OCI-LY7 (cell line): Measurements from ENCODE around the gene TCP1.

Source experiments
- EZH2phosphoT487 ChIP-seq: fragments of 200-600 bp; sonication (generic); IDR thresholded peaks from 2 replicates; pipeline ENCODE4 v1.6.1; 2018; ENCODE audit warnings: low read depth, borderline replicate concordance, mild to moderate bottlenecking, mixed run types, antibody characterized with exemption, low read length, moderate library complexity, mixed read lengths
- TF ChIP-seq, protein P1 (sequence below): fragments of 200-600 bp; sonication (generic); conservative IDR thresholded peaks from 2 replicates; pipeline ENCODE4 v1.5.1; 2014; ENCODE audit warnings: mild to moderate bottlenecking, antibody characterized with exemption, low read length, moderate library complexity, mixed read lengths

DNA sequence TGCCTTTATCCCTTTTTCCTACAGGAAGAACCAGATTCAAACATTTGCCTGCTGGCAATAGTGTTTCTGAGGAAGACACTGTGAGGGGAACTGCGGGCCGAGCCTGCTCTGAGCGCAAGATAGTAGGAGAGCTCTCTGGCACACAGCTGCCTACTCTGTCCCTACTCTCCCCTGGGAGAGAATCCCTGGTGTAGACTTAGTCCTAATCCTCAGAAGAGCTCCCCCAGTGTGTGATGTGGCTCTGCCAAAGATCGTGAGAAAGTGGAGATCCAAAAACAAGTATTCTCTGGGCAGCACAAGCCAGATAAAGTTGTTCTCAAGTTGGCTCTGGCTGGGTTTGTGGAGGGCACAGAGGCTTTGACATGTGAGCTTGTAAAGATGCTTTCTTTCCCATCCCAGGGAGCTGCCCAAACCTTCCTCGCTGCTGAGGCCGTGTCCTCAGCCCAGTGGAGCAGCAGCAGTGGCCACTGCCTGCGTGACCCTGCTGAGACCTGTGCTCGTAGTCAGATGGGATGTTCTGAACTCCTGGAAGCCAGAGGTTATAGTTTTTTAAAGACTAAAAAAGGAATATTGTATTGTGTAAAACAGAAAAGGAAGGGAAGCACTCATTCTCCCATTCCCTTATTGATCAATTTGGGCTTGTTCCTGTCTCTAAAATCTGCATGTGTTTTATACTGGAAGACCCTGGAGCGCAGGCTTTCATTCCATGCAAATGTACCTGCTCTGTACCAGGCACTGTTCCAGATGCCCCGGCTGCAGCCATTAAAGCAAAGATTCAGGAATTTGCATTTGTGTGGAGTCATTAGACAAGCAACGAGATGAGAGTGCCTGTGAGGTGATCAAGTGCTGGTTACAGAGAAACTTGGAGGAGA, 41.3 kb upstream of the TCP1 start:
- TF ChIP-seq, protein P1, sequence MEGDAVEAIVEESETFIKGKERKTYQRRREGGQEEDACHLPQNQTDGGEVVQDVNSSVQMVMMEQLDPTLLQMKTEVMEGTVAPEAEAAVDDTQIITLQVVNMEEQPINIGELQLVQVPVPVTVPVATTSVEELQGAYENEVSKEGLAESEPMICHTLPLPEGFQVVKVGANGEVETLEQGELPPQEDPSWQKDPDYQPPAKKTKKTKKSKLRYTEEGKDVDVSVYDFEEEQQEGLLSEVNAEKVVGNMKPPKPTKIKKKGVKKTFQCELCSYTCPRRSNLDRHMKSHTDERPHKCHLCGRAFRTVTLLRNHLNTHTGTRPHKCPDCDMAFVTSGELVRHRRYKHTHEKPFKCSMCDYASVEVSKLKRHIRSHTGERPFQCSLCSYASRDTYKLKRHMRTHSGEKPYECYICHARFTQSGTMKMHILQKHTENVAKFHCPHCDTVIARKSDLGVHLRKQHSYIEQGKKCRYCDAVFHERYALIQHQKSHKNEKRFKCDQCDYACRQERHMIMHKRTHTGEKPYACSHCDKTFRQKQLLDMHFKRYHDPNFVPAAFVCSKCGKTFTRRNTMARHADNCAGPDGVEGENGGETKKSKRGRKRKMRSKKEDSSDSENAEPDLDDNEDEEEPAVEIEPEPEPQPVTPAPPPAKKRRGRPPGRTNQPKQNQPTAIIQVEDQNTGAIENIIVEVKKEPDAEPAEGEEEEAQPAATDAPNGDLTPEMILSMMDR: no peak
- TF ChIP-seq EZH2phosphoT487: no peak
